GM19193 (cell line): ENCODE measurements around the gene CES1.

Source experiments
- POLR2A ChIP-seq: IDR thresholded peaks from 4 replicates; pipeline ENCODE4 v1.6.1; 2011; ENCODE audit not compliant: insufficient read depth, insufficient read length; ENCODE audit errors: extremely low read depth

Gene CES1

GRCh38 chr16:55839115-55839514 lies 6.2 kb upstream of the CES1 start:
- TF ChIP-seq POLR2A = no peak

GRCh38 chr16:55836158-55836611 lies 3.3 kb upstream of the CES1 start:
- no peak for TF ChIP-seq POLR2A

DNA sequence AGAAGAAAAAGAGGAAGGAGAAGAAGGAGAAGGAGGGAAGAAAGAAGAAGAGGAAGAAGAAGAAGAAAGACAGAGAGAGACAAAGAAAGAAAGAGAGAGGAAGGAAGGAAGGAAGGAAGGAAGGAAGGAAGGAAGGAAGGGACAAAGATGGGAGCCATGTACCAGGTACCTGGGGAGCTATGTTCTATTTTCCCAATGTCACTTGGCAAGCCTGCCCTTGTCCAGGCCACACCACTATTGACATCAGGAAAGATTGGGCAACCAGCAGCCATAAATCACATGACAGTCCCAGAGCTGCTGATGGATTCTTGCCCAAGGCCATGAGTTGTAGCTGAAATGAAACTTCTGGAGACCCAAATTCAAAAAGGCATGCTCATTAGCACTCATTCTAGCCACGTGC lies 2.7 kb upstream of the CES1 start:
- TF ChIP-seq POLR2A = no peak

DNA sequence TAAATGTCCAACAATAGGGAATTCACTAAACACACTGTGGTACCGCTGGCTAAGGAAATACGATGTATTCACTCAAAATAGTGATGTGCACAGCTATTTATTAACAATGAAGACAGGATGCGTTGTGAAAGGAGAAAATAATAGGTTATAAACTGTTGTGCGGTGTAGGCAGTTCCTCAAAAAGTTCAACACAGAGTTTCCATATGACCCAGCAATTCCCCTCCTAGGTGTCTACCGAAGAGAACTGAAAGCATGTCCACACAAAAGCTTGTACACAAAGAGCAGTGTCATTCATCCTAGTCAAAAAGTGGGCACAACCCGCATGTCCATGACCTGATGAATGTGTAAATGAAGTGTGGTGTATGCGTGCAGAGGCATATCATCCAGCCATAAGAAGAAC lies 1.2 kb upstream of the CES1 start:
- no peak for TF ChIP-seq POLR2A

GRCh38 chr16:55832425-55832772 lies 497 bp downstream of the CES1 start:
- no peak for TF ChIP-seq POLR2A

DNA sequence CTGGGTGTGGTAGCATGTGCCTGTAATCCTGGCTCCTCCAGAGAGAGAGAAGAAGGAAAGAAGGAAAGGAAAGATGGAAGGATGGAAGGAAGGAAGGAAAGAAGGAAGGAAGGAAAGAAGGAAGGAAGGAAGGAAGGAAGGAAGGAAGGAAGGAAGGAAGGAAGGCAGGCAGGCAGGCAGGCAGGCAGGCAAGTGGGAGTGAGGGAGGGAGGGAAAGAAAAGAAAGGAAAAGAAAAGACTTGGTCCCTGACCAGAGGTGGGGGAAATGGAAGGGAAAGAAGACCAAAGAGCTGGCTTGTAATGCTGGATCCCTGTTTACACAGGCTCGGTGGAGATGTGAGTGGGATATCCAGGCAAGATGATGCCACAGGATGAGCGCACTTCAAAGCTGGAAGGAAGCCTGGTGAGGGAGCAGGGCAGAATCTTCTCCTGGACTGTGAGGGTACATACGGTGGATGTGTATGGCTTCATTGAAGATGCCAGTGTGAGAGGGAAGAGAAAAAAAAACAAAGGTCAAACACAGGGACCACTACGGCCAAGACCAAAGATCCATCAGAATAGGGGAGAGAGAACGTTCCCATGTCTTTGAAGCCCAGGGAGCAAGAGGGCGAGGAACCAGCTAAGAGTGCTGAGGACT lies 2.1 kb downstream of the CES1 start:
- no peak for TF ChIP-seq POLR2A

- no peak for TF ChIP-seq POLR2A
Observed at GRCh38 chr16:55828680-55829079, 4.2 kb downstream of the CES1 start.

DNA sequence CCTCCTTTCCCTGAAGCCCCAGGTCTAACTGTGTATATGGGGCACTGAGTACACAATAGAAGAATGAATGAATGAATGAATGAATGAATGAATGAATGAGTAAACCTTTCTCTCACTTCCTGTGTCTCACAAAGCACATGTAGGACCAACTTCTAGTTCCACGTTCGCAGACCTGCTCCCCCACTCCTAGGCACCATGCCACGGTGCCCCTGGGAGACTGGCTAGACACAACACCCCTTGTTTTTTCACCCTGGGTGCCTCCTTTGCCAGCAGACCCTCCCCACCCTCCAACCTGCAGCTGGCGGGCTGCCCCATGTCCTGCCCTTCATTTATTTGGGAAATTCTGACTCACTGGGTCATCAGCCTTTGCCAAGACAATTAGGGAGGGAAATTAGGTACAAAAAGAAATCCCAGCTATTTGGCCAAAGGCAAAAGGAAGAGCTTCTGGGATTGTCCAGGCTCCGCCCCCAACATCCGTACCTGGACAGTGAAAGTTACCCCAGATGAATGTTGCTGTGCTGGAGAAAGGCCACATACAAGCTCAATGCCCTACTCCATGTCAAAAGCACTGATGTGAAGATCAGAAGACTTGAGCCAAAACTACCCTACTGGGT lies 7.7 kb downstream of the CES1 start:
- TF ChIP-seq POLR2A = no peak

DNA sequence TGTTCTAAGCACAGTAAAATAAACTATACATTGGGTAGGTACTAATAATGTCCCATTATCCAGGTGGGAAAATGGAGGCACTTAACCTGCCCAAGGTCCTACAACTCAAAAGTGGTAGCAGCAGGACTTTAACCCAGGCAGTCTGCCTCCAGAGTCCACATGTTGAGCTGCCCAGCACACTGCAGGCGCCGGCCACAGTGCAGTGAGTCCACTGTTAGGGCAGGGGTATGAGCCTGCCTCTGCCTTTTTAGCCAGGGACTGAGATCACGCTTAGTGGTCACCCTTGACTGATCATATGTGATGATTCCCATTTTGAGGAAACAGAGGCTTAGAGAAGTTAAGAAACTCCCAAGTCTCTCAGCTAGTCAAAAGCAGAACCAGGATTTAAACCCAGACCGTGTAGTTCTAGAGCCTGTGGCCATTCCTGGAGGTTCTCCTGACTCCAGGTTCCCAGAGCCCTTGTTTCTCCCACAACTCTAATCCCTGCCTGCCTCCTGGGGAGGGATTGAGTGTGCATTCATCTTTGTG lies 8.4 kb downstream of the CES1 start:
- TF ChIP-seq POLR2A = no peak

GRCh38 chr16:55822280-55822810 lies 10.6 kb downstream of the CES1 start:
- TF ChIP-seq POLR2A = no peak

GRCh38 chr16:55821210-55821609 lies 11.7 kb downstream of the CES1 start:
- no peak for TF ChIP-seq POLR2A

DNA sequence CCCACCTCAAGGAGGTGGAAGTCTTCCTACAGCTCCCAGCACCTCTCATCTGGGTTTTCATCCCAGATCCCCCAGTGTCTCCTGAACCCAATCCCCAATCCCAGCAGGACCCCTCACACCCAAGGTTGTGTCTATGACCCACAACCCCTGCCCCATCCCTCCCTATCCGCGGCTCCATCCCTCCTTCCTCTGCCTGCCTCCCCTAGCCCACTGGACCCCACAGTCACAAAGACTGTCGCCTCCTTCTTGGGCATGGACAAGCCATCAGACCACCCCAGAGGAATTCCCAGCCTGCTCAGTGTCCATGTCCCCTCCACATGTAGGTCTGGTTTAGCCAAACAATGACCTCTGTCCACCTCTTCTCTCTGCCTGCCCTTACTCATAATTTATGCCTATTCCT lies 12.3 kb downstream of the CES1 start:
- no peak for TF ChIP-seq POLR2A

- no peak for TF ChIP-seq POLR2A
Observed at GRCh38 chr16:55817236-55817912, 15.5 kb downstream of the CES1 start.

DNA sequence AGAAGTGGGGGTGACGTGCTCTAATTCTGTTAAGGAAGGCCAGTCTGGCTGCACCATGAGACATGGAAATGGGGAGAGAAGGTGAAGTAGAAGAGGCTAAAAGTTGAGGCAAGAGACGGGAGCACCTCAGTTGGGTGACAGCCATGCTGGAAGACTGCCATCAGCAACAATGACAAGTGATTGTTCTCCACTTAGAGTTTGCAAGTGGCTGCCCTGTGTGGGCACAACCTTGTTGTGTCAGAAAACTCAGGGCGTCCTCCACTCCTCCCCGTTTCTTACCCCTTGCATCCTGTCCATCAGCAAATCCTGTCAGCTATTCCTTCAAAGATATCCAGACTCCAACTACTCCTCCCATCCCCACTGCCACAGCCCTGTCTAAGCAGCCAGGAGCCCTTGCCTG lies 17.6 kb downstream of the CES1 start:
- no peak for TF ChIP-seq POLR2A

- no peak for TF ChIP-seq POLR2A
Observed at GRCh38 chr16:55812951-55813350, 19.9 kb downstream of the CES1 start.

- TF ChIP-seq POLR2A = no peak
Observed at GRCh38 chr16:55811811-55812210, 21.1 kb downstream of the CES1 start.
